Head of caudate nucleus (tissue), 42 donors: ENCODE data around the gene BUD13.
"Not testable (repeated sequence)": the region's sequence is repeated elsewhere in the genome, so short reads cannot be mapped to it uniquely, and the experiment has no call there.

Experiments used
- DNase-seq, 42 donors: peaks; one replicate each; pipeline versions ENCODE4 v3.0.0 to v3.0.0-alpha.2; 2020 to 2021; ENCODE audit warnings: mixed read lengths in 7 of 42
- intact Hi-C: fragments of 100-400 bp; cut with DNase I; formaldehyde crosslinking; loops from one replicate; pipeline ENCODE4 v1.15.0; 2022

The BUD13 gene

GRCh38 chr11:116775975-116776374 is 3.2 kb upstream of the BUD13 start:
- intact Hi-C loops = no loop called here
- no peak for DNase-seq

GRCh38 chr11:116774661-116775060 is 1.9 kb upstream of the BUD13 start:
- DNase-seq = no peak
- intact Hi-C loops = no loop called here

DNA sequence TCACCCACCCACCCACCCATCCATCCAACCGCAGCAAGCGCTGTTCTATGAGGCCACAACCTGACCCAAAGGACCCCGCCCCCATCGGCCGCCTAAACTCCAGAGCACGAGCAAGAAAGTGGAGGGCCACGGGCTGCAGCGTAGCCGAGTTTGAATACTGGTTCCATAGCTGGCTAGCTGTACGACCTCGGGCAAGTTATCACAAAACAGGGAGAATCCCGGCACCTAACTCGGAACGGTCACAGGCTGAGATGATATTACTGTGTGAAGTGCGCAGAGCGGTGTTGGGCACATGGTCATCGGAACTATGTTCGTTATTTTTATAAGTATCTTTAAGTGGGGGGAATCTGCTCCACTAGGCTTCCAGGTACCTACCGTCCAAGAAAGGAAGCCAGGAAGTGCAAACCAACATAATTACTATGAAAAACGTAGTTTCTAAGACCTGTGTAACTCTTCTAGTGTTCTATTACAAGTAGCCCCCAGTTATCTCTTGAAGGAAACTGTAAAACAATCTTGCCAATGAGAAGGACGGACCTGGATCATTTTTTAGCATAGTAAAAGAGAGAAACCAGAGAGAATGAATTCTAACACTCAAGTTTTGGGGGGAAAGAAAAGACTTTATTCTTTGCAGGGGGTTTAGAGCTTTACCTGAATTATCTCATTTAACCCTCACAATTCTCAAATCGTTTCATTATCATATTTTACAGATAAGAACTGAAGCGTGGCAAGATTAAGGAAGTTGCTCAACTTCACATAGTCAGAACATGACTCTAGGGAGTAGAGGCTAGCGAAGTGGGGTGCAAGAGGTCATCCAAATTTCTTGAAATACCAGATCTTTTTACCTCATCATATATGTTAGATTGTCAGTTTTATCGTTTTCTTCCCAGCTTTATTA is 663 bp upstream of the BUD13 start:
- intact Hi-C loops = no loop called here
- DNase-seq = peak in 3 of 42 donors; percentile 44 to 72 (median 48)

- intact Hi-C loops = no loop called here
- DNase-seq = no peak
These were observed 852 bp downstream of the BUD13 start for GRCh38 chr11:116771935-116772334.

- intact Hi-C loops = no loop called here
- no peak for DNase-seq
These were observed 10.7 kb downstream of the BUD13 start for GRCh38 chr11:116762132-116762531.

DNA sequence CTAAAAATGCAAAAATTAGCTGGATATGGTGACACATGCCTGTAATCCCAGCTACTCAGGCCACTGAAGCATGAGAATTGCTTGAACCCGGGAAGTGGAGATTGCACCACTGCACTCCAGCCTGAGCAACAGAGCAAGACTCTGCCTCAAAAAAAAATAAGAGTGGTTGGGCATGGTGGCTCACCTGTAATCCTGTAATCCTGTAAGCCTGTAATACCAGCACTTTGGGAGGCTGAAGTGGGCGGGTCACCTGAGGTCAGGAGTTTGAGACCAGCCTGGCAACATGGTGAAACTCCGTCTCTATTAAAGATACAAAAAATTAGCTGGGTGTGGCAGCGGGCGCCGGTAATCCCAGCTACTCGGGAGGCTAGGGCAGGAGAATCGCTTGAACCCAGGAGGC is 16.7 kb downstream of the BUD13 start:
- intact Hi-C loops = not testable (repeated sequence)

DNA sequence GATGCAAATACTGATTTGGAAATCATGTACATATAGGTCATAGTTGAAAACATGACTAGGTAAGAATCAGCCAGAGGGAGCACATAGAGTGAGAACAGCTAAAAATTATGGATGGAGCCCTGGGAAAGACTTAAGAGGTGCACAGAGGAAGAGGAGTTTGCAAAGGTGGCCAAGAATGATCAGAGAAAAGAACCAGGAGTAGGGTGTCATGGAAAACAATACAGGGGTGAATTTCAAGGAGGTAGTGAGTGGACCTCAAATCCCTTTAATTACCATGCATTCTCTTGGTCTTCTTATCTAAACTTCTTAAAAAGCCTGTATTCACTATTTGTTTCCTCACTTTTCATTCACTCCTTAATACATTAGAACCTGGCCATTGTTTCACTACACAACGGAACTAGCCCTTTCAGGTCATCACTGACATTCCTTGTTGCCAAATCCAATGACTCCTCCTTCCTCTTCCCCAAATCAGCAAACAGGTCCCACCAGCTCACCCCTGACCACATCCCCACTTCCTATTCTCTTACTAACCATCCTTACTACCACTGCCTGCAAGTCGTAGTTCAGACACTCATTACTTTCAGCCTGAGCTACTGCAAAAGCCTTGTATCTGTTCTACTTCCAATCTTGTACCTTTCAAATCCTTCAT is 22.6 kb downstream of the BUD13 start:
- no peak for DNase-seq
- intact Hi-C loops = no loop called here

More for the DNA sequence above, 16.7 kb downstream of the BUD13 start:
- not testable (repeated sequence) for DNase-seq

DNA sequence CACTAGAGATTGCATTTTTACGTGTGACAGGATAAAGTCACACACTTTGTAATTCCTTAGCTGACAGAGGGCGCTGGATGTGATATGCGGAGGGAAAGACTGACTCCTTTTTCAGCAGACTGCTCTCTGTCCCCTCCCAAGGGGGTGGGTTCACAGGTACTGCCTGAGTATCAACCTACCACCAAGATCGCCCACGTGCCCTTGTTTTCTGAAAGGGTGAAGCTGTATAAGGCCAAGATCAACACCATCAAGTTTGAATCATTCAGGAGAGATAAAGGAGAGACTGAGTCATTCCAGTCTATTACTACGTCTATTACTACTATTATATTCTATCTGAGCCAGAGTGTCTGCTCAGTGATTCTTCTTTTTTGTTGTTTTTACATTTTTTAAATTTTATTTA is 30.7 kb downstream of the BUD13 start:
- intact Hi-C loops = no loop called here

DNA sequence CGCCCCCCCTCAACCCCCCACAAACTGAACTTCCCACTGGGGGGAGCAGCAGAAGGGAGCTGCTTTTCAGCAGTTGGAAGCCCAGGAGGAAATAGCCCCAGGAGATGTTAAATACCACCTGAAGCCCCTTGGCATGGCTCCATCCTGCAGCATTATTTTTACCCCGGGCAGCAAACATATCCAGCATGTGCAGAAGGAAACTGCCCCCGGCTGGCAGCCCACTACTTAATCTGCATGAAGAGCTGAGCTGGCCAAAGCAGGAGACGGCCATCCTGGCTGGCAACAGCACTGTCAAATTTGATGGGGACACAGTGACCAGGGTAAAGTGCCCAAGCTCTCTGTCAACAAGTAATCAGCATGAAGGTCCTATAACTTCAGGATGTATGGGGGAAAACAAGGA is 32.0 kb downstream of the BUD13 start:
- no peak for DNase-seq
- intact Hi-C loops = no loop called here

More for the DNA sequence above, 30.7 kb downstream of the BUD13 start:
- no peak for DNase-seq

- intact Hi-C loops = no loop called here
- peak in 1 of 42 donors; percentile 12 for DNase-seq
These were observed 33.8 kb downstream of the BUD13 start for GRCh38 chr11:116738975-116739374.

DNA sequence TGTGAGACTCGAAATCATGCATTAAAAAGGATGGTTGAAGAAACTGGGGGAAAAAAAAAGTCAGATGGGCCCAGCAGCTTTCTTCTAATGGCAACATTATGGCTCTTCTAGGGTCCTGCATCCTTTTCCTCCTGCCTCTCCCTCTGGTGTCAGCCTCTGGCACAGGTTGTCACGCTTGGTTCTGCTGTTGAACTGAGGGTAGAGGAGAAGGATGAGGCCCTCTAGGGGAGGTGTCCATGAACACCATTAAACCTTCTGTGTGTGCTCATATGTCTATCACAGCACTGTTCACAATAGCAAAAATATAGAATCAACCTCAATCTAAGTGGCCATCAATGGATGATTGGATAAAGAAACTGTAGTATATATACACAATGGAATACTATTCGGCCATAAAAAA is 36.0 kb downstream of the BUD13 start:
- DNase-seq = no peak
- intact Hi-C loops = no loop called here

DNA sequence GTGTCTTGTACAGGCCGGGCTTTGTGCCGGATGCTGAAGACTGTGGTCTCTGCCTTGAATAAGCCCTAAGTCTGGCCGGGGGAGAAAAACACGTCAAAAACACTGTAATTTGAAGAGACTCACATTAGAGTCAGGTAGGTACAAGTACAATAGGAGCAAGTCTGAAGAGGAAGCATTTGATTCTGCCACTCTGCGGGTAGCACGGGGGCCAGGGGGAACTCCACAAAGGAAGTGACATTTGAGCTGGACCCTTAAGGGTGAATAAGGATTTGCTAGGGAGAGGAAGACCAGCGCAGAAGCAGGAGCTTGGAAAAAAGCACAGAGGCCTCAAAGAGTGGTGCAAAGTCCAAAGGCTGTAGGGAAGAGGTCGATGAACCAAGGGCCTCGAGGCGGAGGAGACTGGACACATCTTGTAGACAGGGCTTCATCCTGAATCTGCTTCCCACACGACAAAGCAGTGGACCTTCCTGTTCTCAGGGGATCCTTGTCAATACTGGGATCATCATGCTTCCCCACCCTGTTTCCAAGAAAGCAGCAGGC is 38.7 kb downstream of the BUD13 start:
- DNase-seq = peak in 1 of 42 donors; percentile 5
- intact Hi-C loops = no loop called here

GRCh38 chr11:116733043-116733755 is 39.6 kb downstream of the BUD13 start:
- intact Hi-C loops = no loop called here
- DNase-seq = peak in 2 of 42 donors; percentile 5 to 7

GRCh38 chr11:116732271-116733042 is 40.3 kb downstream of the BUD13 start:
- intact Hi-C loops = no loop called here
- DNase-seq = peak; percentile 39 to 86 (median 72)

GRCh38 chr11:116731821-116732220 is 41.0 kb downstream of the BUD13 start:
- intact Hi-C loops = no loop called here
- peak in 16 of 42 donors; percentile 19 to 70 (median 42) for DNase-seq

GRCh38 chr11:116731097-116731761 is 41.6 kb downstream of the BUD13 start:
- peak; percentile 46 to 92 (median 78) for DNase-seq
- intact Hi-C loops = no loop called here

GRCh38 chr11:116730601-116731000 is 42.2 kb downstream of the BUD13 start:
- DNase-seq = peak in 24 of 42 donors; percentile 28 to 83 (median 53)
- intact Hi-C loops = no loop called here

DNA sequence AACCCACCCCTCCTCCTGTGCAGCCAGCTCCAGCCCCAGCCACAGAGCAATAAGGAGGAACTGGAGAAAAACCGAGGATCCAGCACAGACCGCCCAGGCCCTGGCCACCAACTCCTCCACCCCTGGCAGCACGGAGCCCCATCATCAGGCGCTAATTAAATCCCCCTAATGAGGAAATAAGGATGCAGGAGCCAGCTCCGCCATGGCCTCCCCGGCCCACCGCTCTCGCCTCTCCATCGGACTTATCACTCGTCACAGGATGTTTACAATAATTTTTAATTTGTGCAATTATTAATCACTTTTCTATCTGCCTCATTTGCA is 42.6 kb downstream of the BUD13 start:
- intact Hi-C loops = no loop called here
- no peak for DNase-seq
